Endothelial cell (in vitro differentiated cells): ENCODE results near the gene CYP27A1. TPM values are rescaled to one million over a fixed set of nuclear protein-coding genes. Genes with fewer than 3 reads are reported as not detected.
A peak's percentile ranks its signal among the peaks of the same experiment; 100 is the strongest.

Experiments
- DNase-seq: peaks from one replicate; pipeline ENCODE4 v3.0.0; 2021; ENCODE audit warnings: low spot score
- H3K27ac Mint-ChIP-seq: one replicate; pipeline ENCODE4 v1.8.0; 2021; ENCODE audit warnings: mixed read lengths, inconsistent platforms; ENCODE audit not compliant: unreplicated experiment
- H3K27me3 Mint-ChIP-seq: one replicate; pipeline ENCODE4 v1.8.0; 2021; ENCODE audit warnings: mild to moderate bottlenecking, moderate library complexity, mixed read lengths, inconsistent platforms; ENCODE audit not compliant: unreplicated experiment
- H3K36me3 Mint-ChIP-seq: one replicate; pipeline ENCODE4 v1.8.0; 2021; ENCODE audit warnings: mild to moderate bottlenecking, low read depth, mixed read lengths, inconsistent platforms; ENCODE audit not compliant: unreplicated experiment
- H3K4me1 Mint-ChIP-seq: one replicate; pipeline ENCODE4 v1.8.0; 2021; ENCODE audit warnings: mild to moderate bottlenecking, mixed read lengths, inconsistent platforms; ENCODE audit not compliant: unreplicated experiment
- H3K4me3 Mint-ChIP-seq: one replicate; pipeline ENCODE4 v1.8.0; 2021; ENCODE audit warnings: mild to moderate bottlenecking, mixed read lengths, inconsistent platforms; ENCODE audit not compliant: unreplicated experiment
- H3K9me3 Mint-ChIP-seq: one replicate; pipeline ENCODE4 v1.8.0; 2021; ENCODE audit warnings: mixed read lengths, inconsistent platforms; ENCODE audit not compliant: unreplicated experiment
- total RNA-seq: library from RNA; stranded (reverse); fragmentation: NEBNext Ultra II Directional; extraction: Animal tissue kit (Norgen Biotek cat#: 25700); gene quantifications from one replicate; pipeline ENCODE4 v1.2.1, GENCODE V29; 2021; ENCODE audit not compliant: unreplicated experiment
- TF ChIP-seq, protein P1 (sequence below): fragments of 200-600 bp; sonication (generic); IDR thresholded peaks from one replicate; pipeline ENCODE4 v1.5.0; 2021; ENCODE audit warnings: antibody characterized with exemption; ENCODE audit not compliant: unreplicated experiment

The CYP27A1 gene
- total RNA-seq, 1 donor from 2014 or later = 9.0 TPM

GRCh38 chr2:218780851-218781690, 876 bp upstream of the CYP27A1 start:
- Mint-ChIP-seq H3K27ac (peak overlapping the region; percentile 72), H3K4me3 (peak overlapping the region; percentile 88), H3K27me3 (peaks cover 11% of the 10 kb centered on the region), H3K36me3 (peaks cover 9% of the 10 kb centered on the region), H3K9me3 (peaks cover 5% of the 10 kb centered on the region), H3K4me1 (peaks cover 32% of the 10 kb centered on the region)
- TF ChIP-seq, protein P1, sequence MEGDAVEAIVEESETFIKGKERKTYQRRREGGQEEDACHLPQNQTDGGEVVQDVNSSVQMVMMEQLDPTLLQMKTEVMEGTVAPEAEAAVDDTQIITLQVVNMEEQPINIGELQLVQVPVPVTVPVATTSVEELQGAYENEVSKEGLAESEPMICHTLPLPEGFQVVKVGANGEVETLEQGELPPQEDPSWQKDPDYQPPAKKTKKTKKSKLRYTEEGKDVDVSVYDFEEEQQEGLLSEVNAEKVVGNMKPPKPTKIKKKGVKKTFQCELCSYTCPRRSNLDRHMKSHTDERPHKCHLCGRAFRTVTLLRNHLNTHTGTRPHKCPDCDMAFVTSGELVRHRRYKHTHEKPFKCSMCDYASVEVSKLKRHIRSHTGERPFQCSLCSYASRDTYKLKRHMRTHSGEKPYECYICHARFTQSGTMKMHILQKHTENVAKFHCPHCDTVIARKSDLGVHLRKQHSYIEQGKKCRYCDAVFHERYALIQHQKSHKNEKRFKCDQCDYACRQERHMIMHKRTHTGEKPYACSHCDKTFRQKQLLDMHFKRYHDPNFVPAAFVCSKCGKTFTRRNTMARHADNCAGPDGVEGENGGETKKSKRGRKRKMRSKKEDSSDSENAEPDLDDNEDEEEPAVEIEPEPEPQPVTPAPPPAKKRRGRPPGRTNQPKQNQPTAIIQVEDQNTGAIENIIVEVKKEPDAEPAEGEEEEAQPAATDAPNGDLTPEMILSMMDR = no peak
- no peak for DNase-seq

DNA sequence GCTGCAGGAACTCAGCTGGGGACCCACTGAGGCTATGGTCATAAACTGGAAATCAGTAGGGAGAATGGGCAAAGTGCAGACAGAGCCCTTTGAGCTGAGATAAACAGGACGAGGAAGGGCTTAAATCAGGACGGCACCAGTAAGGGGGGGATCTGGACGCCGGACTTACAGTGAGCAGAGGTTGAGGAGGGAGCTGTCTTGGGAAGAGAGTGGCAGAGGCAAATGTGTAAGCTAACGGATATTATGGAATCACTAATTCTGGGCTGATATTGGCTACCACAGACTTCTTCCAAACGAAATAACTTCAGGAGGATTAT, 539 bp downstream of the CYP27A1 start:
- TF ChIP-seq, protein P1 = no peak
- H3K4me3 Mint-ChIP-seq = peak overlapping the region; percentile 89

DNA sequence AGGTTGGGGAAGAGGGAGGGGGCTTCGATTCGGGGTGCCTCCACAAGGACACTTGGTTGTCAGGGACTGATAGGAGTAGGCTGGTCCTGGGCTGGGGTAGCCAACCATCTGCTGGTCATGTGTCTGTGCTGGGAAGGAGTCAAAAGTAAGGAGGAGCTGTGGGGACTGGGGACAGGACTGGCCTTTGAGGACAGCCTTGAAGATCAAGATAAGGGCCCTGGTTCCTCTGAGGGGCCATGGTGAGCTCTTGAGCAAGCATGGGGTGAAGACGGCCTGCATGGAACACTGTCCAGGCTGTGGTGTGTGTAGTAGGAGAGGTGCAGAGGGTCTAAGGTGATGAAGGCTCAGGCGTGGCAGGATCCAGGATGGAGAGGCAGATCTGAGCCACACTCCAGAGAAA, 1.7 kb downstream of the CYP27A1 start:
- no peak for DNase-seq
- Mint-ChIP-seq H3K36me3 (no peaks in the 10 kb centered on the region), H3K9me3 (no peaks in the 10 kb centered on the region), H3K4me1 (peaks cover 32% of the 10 kb centered on the region), H3K27ac (no peak overlapping the region), H3K4me3 (peak overlapping the region; percentile 73), H3K27me3 (peaks cover 11% of the 10 kb centered on the region)
- TF ChIP-seq, protein P1 = no peak

More for the DNA sequence above, 539 bp downstream of the CYP27A1 start:
- Mint-ChIP-seq H3K4me1 (peaks cover 32% of the 10 kb centered on the region), H3K9me3 (peaks cover under 1% of the 10 kb centered on the region), H3K36me3 (peaks cover under 1% of the 10 kb centered on the region), H3K27me3 (peaks cover 11% of the 10 kb centered on the region), H3K27ac (peak overlapping the region; percentile 64)
- no peak for DNase-seq

- Mint-ChIP-seq H3K4me1 (peaks cover 32% of the 10 kb centered on the region), H3K27ac (no peak overlapping the region), H3K9me3 (no peaks in the 10 kb centered on the region), H3K36me3 (no peaks in the 10 kb centered on the region), H3K27me3 (peaks cover 11% of the 10 kb centered on the region), H3K4me3 (no peak overlapping the region)
- DNase-seq = no peak
- TF ChIP-seq, protein P1 = no peak
These were observed 3.2 kb downstream of the CYP27A1 start for GRCh38 chr2:218785103-218785502.

- Mint-ChIP-seq H3K9me3 (no peaks in the 10 kb centered on the region), H3K36me3 (no peaks in the 10 kb centered on the region), H3K4me3 (no peak overlapping the region), H3K27ac (no peak overlapping the region), H3K27me3 (peaks cover 11% of the 10 kb centered on the region), H3K4me1 (peaks cover 26% of the 10 kb centered on the region)
- no peak for DNase-seq
- TF ChIP-seq, protein P1 = no peak
These were observed 4.2 kb downstream of the CYP27A1 start for GRCh38 chr2:218786133-218786532.
